M059J (cell line): Measurements from ENCODE around the gene ZMYND12. TPM values are rescaled to one million over a fixed set of nuclear protein-coding genes. Genes with fewer than 3 reads are reported as not detected.

ENCODE experiments used
- DNase-seq: peaks from one replicate; pipeline ENCODE4 v3.0.0-alpha.2; 2012; ENCODE audit warnings: low read depth
- total RNA-seq: library from RNA; depleted of rRNA; stranded (reverse); fragments of >200 nt; shearing (Covaris generic); gene quantifications from 2 replicates; pipeline ENCODE4 v1.2.3, GENCODE V29; 2014

ZMYND12 gene
- total RNA-seq, 1 experiment from 2014 or later, result 0.10 TPM

DNA sequence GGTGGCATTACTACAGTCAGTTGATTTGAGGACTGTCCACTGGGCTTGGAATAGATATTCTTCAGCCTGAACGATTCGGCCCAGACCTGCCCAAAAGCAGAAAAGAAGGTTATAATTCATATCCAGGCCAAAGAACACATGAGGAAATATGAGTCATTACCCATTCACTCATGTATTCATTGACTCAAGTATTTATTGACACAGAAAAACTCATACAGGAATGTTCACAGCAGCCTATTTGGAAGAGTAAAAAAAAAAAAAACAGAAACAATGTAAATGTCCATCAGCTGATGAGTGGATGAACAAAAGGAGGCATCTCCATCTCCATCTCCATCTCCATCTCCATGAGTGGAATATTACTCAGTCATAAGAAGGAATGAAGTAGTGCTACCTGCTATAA lies 15.9 kb downstream of the ZMYND12 start:
- DNase-seq, result peak; percentile 68

DNA sequence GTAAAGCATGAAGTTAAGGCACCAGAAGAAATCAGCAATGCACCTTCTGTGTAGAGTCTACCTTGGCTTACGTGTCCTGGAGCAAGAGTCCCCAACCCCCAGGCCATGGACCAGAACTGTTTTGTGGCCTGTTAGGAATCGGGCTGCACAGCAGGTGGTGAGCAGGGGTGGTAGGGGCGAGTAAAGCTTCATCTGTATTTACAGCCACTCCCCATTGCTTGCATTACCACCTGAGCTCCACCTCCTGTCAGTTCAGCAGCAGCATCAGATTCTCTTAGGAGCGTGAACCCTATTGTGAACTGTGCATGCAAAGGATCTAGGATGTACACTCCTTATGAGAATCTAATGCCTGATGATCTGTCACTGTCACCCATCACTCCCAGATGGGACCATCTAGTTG lies 21.5 kb downstream of the ZMYND12 start:
- no peak for DNase-seq

- DNase-seq, result no peak
These were observed 22.5 kb downstream of the ZMYND12 start for GRCh38 chr1:42433369-42433768.

DNA sequence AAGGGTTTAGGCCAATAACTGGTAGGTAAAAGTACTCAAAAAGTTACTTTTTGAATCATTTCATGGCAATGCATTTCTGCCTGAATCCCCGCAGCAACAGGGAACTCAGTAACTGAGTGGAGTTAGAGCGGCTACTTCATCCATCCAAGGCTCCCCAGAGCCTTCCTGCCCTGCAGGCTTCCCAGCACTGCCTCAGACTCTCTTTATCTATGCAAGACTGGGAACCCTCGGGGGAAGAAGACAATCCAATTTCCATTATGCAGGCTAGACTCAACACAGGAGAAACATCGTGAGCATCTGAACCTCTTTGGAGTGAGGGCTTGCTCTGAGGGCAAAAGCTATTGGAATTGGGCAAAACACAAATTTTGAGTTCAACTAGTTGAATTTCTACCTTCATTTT lies 23.1 kb downstream of the ZMYND12 start:
- no peak for DNase-seq

DNA sequence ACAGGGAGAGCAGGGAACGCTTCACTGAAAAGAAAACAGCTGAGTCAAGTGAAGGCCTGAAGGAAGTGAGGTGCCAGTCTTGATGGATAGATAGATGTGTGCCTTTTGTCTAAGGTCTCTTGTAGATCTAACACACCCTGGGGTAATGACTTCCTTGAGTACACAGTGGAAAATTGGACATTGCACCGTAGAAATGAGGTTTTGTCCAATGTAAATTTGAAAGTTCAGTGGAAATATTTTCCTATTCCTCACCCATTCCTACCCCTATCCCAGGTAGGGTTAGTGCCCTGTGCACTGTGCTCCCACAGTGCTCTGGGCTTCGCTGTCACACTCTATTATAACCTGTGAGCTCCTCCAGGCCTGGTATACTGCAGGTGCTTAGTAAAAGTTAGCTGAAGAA lies 24.3 kb downstream of the ZMYND12 start:
- DNase-seq, result no peak

- no peak for DNase-seq
These were observed 25.3 kb downstream of the ZMYND12 start for GRCh38 chr1:42430286-42431135.

DNA sequence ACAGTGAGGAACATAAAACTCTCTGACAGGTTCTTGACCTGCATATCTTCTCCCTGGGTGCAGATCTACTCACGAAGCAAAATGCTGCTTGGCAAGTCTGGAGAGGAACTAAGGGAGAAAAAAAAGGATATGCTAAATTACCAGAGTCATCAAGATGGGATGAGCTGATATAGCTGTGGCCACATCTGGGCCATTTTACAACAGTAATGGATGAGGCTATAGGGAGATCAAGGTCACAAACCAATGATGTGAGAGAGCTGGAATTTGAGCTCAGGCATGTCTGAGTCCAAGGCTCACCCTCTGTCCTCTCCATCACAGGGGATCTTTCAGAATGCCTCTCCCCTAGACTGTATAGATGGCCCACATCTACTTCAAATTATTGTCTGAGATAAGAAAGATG lies 26.2 kb downstream of the ZMYND12 start:
- no peak for DNase-seq

GRCh38 chr1:42427240-42427639 lies 28.6 kb downstream of the ZMYND12 start:
- DNase-seq, result no peak

GRCh38 chr1:42424201-42424600 lies 31.6 kb downstream of the ZMYND12 start:
- no peak for DNase-seq

DNA sequence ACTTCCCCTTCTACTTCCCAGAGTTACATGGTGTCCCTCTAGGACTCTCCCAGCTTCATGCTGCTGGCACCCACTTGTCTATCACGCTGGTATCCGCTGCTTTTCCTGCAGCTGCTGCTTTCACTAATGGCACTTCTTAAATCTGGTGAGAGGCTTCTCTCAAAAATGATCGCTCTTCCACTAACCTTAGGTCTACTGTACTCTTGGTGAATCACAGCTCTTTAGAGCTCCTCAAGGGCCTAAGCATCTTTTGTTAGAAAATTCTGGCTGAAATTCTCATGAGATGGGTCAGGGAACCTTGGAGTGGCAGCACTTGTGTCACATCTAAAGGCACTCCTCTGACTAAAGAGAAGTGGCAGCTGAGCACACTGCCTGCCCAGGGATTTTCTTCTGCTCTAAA lies 32.1 kb downstream of the ZMYND12 start:
- no peak for DNase-seq

- DNase-seq, result no peak
These were observed 33.1 kb downstream of the ZMYND12 start for GRCh38 chr1:42422737-42423136.

GRCh38 chr1:42420911-42421585 lies 34.8 kb downstream of the ZMYND12 start:
- peak; percentile 58 for DNase-seq

- DNase-seq, result no peak
These were observed 35.7 kb downstream of the ZMYND12 start for GRCh38 chr1:42420121-42420520.

- no peak for DNase-seq
These were observed 36.5 kb downstream of the ZMYND12 start for GRCh38 chr1:42419126-42419821.

DNA sequence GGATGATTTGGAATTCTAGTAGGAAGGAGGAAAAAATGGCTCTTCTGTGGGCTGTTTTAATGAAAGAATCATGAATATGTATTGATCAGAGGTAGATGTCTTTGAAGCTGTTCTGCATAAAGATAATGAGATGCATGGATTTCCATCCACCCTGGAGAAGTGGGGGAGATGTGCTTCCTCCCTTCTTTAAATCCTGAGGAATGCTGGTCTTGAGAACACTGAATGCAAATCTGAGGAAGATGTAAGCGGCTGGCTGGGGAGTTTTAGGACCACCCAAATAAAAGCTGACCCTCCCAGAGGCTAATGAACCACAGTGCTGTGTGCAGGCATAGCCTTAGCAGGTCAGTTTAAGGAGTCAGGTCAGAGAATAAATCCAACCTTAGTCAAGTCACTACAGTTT lies 37.3 kb downstream of the ZMYND12 start:
- no peak for DNase-seq

DNA sequence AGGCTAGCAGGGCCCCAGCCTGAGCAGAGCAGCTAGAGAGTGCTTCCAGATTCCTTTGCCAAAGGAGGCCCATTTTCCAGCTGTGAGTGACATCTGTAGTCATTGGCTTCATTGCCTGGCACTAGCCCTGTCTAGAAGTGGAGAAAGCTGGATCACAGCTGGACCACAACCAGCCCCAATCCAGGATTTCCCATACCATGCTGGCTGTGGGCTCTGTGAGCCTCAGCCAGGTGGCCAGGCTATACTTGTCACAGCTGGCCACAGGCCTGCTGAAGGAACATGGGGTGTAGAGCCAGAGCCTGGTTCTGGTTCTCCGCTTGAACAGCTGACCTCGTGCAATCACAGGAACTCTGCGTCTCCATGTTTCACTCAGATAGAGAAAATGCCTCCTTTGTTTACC lies 38.7 kb downstream of the ZMYND12 start:
- DNase-seq, result no peak

DNA sequence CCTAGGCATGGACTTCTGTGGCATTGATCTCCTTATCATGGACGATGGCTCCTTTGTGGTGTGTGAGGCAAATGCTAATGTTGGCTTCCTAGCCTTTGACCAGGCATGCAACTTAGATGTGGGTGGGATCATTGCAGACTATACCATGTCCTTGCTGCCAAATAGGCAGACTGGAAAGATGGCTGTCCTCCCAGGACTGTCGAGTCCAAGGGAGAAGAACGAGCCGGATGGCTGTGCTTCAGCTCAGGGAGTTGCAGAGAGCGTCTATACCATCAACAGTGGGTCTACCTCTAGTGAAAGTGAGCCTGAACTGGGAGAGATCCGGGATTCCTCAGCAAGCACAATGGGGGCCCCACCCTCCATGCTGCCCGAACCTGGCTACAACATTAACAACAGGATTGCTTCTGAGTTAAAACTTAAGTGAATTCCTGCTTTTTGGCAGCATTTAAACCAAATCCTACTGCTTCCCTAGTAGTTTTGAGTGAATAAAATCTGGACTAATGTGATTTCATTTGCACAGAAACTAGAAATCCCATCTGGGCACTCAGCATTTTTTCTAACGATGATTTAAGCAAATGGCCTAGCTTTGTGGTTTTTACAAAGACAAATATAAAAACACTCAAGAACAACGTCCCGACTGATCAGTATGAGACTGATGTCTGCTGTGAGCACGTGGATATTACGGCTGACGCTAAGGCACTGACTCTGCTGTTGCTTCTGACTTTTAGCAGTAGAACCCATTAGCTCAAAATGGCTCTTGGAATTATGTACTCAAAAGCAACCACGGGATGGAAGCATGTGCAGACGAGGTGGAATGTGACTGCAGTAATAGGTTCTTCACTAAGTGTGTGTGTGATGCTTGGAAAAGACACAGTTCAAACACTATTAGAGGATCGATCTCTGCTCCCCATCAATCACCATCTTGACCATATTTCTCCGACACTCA lies 41.0 kb downstream of the ZMYND12 start:
- no peak for DNase-seq

DNA sequence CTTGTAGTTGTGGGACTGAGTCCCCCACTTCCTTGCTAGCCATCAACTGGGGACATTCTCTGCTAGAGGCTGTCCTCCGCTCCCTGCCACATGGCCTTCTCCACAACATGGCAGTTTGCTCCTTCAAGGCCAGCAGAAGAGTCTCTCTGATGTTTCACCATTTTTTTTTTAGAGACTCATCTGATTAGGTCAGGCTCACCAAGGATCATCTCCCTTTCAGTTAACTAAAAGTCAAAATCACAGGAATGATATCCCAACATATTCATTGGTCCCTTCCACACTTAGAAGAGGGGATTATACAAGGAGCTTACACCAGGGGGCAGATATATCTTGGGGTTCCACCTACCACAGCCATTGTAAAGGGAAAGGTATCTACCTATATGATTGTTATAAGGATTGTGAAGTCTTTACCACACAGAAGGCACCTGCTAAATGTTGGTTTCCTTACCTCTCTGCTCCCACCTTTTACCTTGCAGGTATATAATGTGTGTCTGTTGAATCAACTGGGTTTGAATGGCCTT lies 51.9 kb downstream of the ZMYND12 start:
- DNase-seq, result no peak

- no peak for DNase-seq
These were observed 56.3 kb downstream of the ZMYND12 start for GRCh38 chr1:42399315-42400100.
